Right lobe of liver (tissue), 6 donors: ENCODE results near the gene HNRNPD. TPM values are rescaled to one million over a fixed set of nuclear protein-coding genes. Genes with fewer than 3 reads are reported as not detected.
"Not testable (repeated sequence)": the region's sequence is repeated elsewhere in the genome, so short reads cannot be mapped to it uniquely, and the experiment has no call there.

ENCODE experiments used
- ATAC-seq, 4 donors: fragments of 200-7000 bp; cut with Tn5 transposase; one replicate each; pipeline ENCODE4 v1.9.1; 2020; ENCODE audit warnings: mild to moderate bottlenecking in 4 of 4, moderate library complexity in 4 of 4
- DNase-seq, 3 donors: peaks; one replicate each; pipeline ENCODE4 v3.0.0-alpha.2; 2020
- H3K27ac ChIP-seq, 3 donors: fragments of 200-600 bp; one replicate each; pipeline ENCODE4 v1.8.0; 2022
- H3K27me3 ChIP-seq, 2 donors: fragments of 200-600 bp; one replicate each; pipeline ENCODE4 v1.8.0; 2022
- H3K36me3 ChIP-seq, 4 donors: fragments of 200-600 bp; sonication (generic) in 1 of 4; one replicate each; pipeline versions ENCODE4 v1.5.1 to v1.8.0; 2017 to 2022; ENCODE audit warnings: control low read depth in 1 of 4
- H3K4me1 ChIP-seq, 4 donors: fragments of 200-600 bp; sonication (generic) in 1 of 4; one replicate each; pipeline versions ENCODE4 v1.5.1 to v1.8.0; 2017 to 2022; ENCODE audit warnings: control low read depth in 1 of 4
- H3K4me3 ChIP-seq, 3 donors: fragments of 200-600 bp; one replicate each; pipeline ENCODE4 v1.8.0; 2022
- H3K9me3 ChIP-seq, 4 donors: fragments of 200-600 bp; sonication (generic) in 1 of 4; one replicate each; pipeline versions ENCODE4 v1.5.1 to v1.8.0; 2017 to 2022; ENCODE audit warnings: control low read depth in 1 of 4
- POLR2A ChIP-seq: fragments of 450-650 bp; IDR thresholded peaks from one replicate; pipeline ENCODE4 v1.6.1; 2017; ENCODE audit warnings: antibody characterized with exemption, mild to moderate bottlenecking
- WGBS: methylation state at CpG from one replicate; pipeline ENCODE4 v1.1.6; 2018; ENCODE audit warnings: low coverage, low lambda C conversion rate; ENCODE audit not compliant: insufficient coverage; ENCODE audit errors: missing lambda C conversion rate; 5-methylcytosine and 5-hydroxymethylcytosine counted together
- intact Hi-C, 2 donors: fragments of 100-400 bp; cut with DNase I; formaldehyde crosslinking; loops; one replicate each; pipeline versions ENCODE4 v1.11.2 to v1.14.1; 2022
- small RNA-seq, 2 experiments: library from RNA; depleted of rRNA; stranded (forward); fragments of <200 nt; gene quantifications; one replicate each; pipeline ENCODE3, GENCODE V24; 2016
- total RNA-seq, 6 experiments: library from RNA; depleted of rRNA in 2 of 6; stranded (reverse); fragments of >200 nt in 2 of 6; fragmentation: NEBNext Ultra II Directional in 3 of 6; extraction: Animal tissue kit (Norgen Biotek cat#: 25700) in 3 of 6; gene quantifications; one replicate each; pipeline versions ENCODE4 v1.1.0 to v1.2.4, GENCODE V29; 2016 to 2023
- TF ChIP-seq, protein P1 (sequence below), 4 donors: fragments of 200-600 bp in 3 of 4; fragments of 450-650 bp in 1 of 4; IDR thresholded peaks; one replicate each; pipeline versions ENCODE4 v1.5.1 to v1.8.0; 2016 to 2022; ENCODE audit warnings: antibody characterized with exemption in 4 of 4, mild to moderate bottlenecking in 2 of 4
- donor health status: DM: no; HTN: yes; CAD: no.
- donor health status: DM: no; HTN: no; CAD: no.
- donor health status: DM: no; HTN: no; CAD: no.
- donor health status: DM: no; HTN: yes; CAD: no.
- donor health status: DM: no; HTN: yes; CAD: no.

The HNRNPD gene
- total RNA-seq, 6 experiments from 2014 or later = 34.5 to 67.1 (median 42.6) TPM

DNA sequence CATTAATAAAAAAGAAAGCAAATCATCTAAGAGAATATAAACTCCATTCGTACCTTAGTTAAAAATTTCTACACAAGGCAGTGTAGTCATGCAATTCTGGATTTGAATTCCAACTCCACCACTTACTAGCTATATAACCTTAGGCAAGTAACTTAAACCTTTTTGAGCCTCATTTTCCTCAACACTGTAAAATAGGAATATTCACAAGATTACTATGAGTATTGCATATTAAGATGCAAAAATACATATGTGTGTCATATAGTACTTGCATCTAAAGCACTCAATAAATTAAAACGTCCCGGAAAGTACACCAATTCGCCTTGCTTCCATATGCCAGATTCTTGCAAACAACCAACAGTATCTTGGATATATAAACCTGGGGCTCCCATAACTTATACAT, 42.0 kb downstream of the HNRNPD start:
- Histone ChIP-seq H3K4me1 (no peaks in the 10 kb centered on the region), H3K9me3 (no peaks in the 10 kb centered on the region), H3K36me3 (no peaks in the 10 kb centered on the region), H3K27ac (no peak overlapping the region), H3K27me3 (no peaks in the 10 kb centered on the region), H3K4me3 (no peak overlapping the region)
- intact Hi-C loops = no loop called here
- DNase-seq = no peak
- ATAC-seq = no peak
- WGBS = 91% methylated on average over 4 of the region's 4 CpGs
- TF ChIP-seq POLR2A = no peak
- TF ChIP-seq, protein P1, sequence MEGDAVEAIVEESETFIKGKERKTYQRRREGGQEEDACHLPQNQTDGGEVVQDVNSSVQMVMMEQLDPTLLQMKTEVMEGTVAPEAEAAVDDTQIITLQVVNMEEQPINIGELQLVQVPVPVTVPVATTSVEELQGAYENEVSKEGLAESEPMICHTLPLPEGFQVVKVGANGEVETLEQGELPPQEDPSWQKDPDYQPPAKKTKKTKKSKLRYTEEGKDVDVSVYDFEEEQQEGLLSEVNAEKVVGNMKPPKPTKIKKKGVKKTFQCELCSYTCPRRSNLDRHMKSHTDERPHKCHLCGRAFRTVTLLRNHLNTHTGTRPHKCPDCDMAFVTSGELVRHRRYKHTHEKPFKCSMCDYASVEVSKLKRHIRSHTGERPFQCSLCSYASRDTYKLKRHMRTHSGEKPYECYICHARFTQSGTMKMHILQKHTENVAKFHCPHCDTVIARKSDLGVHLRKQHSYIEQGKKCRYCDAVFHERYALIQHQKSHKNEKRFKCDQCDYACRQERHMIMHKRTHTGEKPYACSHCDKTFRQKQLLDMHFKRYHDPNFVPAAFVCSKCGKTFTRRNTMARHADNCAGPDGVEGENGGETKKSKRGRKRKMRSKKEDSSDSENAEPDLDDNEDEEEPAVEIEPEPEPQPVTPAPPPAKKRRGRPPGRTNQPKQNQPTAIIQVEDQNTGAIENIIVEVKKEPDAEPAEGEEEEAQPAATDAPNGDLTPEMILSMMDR (IDR thresholded peaks at IDR 0.05) = no peak

DNA sequence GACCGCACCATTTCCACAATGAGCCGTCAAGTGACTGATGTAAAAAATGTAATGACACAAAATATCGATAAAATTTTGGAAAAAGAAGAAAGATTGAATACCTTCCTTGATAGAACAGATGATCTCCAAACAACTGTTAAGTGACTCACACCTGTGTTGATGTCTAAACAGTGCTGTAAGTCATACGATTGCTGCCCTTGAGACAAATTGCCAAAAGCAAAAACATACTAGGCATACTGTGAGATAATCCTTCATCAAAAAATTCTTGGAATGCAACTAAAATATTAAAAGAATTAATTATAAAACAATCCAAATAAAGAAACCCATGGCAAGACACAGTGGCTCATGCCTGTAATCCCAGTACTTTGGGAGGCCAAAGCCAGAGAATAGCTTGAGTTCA, 53.4 kb downstream of the HNRNPD start:
- Histone ChIP-seq H3K27me3 (no peaks in the 10 kb centered on the region), H3K27ac (no peak overlapping the region), H3K4me1 (no peaks in the 10 kb centered on the region), H3K9me3 (no peaks in the 10 kb centered on the region), H3K4me3 (no peak overlapping the region), H3K36me3 (no peaks in the 10 kb centered on the region)
- no peak for TF ChIP-seq POLR2A
- TF ChIP-seq, protein P1 (IDR thresholded peaks at IDR 0.05) = no peak
- intact Hi-C loops = no loop called here
- 86% methylated on average over 4 of the region's 4 CpGs for WGBS
- DNase-seq (no peak), ATAC-seq (no peak)

- H3K36me3 ChIP-seq, H3K4me1 ChIP-seq, H3K27ac ChIP-seq, H3K9me3 ChIP-seq, ATAC-seq, DNase-seq, intact Hi-C loops, H3K4me3 ChIP-seq, H3K27me3 ChIP-seq: not testable (repeated sequence)
- 100% methylated on average over 5 of the region's 13 CpGs for WGBS
Measured at GRCh38 chr4:82303063-82303462, 70.7 kb downstream of the HNRNPD start.

Small RNAs within 50 kb of the gene (small RNA-seq; reads per million reads assigned to genes)
- 0 reads per million in 2 experiments for gene RF00150

Other genes starting within 250 kb of the HNRNPD start
- 10 to 100 TPM; 43.0 to 55.0 (median 52.4) TPM for gene HNRNPDL, start 56.5 kb upstream of the HNRNPD start, total RNA-seq
- 10 to 100 TPM in 3 of 6 experiments, 1 to 10 TPM in 3; 8.2 to 18.9 (median 9.9) TPM for gene ENOPH1, start 56.6 kb upstream of the HNRNPD start, total RNA-seq
- 10 to 100 TPM in 1 of 6 experiments, 1 to 10 TPM in 5; 3.5 to 11.8 (median 6.8) TPM for gene TMEM150C, start 188.0 kb upstream of the HNRNPD start, total RNA-seq